HG02943 (cell line): ENCODE measurements around the gene HDAC7.

ENCODE experiments used
- ATAC-seq: cut with Tn5 transposase; IDR thresholded peaks from one replicate; pipeline ENCODE4 v1.9.1; 2021; ENCODE audit warnings: mild to moderate bottlenecking, low read depth, moderate library complexity; ENCODE audit not compliant: unreplicated experiment

Gene HDAC7

DNA sequence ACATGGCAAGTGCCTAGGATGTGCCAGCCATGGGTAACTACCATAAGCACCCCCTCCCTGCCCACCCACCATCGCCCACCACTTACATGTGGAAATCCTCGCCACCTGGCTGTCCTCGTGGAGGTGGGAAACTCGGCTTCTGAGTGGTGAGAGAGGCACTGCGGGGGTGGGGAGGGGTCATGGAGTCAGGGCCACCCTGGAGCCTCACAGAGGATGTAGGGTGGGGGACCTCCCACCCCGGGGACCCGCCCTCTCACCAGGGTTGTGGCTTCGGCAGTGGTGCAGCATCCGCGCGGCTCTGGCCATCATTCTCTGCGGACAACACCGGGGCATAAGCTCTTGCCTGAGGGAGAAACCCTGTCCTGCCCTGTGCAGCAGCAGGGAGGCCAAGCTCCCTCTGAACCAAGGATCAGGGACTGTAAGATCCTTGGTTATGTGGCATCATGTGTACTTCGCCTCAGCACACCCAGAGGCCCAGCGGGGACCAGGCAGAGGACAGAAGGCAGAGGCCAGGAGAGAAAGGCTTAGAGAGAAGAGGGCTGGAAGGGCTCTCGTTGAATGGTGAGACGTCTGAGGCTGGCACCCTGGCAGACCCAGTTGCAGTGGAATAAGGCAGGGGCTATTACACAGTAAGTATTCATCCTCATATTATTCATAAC, 81.6 kb downstream of the HDAC7 start:
- no peak for ATAC-seq

DNA sequence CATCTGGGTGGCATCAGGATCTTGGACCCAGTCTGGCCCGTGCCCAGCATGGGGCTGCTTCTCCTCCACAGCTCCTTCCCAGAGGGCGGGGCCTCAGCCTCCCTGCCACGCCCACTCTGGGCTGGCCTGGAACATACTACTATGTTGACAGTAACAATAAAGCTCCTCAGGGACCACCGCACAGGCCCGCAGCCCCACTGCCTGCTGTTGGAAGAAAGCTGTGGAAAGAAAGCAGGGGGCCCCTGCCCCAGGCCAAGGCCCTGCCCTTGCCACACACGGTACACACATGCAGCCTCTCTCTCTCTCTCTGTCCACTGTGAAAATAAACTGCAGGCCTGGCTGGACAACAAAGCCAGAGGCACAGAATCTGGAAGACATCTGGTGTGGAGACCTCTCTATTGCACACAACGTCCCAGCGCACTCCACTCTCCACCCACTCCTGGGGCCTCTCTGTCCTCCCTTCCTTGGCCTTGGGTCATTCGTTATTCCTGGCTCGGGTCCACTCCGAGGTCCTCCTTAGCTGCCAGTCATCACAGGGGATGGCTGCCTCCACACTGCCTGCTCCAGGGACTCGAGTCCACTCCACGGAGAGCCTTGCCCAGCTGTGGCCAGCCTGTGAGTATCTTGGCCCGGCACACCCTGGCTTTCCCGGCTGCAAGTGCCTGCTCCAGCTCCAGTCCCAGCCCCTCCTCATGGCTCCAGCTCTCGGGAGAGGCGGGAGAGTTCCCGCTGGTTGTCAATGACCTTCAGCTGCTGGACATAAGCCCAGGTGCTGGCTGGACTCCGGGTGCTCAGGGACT, 82.6 kb downstream of the HDAC7 start:
- no peak for ATAC-seq

- ATAC-seq, result no peak
These were observed 83.5 kb downstream of the HDAC7 start for GRCh38 chr12:47736216-47736615.

DNA sequence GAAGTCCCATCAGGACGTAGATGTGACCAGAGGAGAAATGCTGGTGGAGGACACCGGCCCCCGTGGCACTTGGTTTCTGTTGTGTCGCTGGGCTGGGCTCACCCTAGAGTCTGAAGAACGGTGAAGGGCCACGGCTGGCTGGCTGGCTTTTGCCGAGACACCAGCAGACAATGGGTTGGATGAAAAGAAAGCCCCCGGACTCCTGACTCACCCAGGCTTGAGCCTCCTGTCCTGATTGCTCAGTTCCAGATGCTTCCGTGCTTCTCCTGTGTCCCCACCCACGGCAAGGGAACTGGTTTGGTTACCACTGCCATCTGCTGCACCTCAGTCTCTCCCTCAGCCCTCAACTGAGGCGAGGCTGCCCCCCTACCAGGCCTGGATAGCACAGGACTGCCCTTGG, 84.1 kb downstream of the HDAC7 start:
- ATAC-seq, result no peak

DNA sequence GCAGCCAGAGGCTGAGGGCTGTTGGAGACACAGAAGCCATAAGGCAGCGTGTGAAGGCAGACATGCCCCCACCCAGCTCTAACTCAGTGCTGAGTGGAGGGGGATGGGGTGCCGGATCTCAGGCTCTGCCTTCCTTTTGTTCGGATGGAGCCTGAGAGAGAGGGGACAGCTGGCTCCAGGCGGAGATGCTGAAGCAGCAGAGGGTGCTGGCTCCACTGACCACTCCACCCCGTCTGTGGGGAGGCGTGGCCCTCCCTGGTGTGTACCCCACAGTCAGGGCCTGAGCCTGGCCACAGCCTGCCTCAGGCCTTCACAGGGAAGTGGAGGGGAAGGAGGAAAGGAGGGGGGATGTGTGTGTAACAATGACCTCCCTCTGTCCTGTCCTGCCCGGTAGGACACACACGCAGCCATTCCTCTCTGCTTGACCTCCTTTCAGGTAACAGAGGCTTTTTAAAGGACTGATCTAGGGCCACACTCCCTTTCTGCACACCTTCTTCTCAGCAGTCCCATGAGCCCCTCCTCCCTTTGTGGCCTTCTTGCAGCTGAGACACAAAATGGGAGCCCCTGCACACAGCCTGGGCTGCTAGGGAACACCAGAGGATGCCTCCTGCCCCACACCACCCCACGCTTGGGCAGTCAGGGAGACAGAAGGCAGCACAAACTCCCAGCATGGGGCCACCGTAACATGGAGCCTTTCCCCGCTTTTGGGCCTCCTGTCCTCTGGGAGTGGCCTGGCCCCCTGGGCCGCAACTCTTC, 84.8 kb downstream of the HDAC7 start:
- ATAC-seq, result no peak

- ATAC-seq, result no peak
These were observed 86.6 kb downstream of the HDAC7 start for GRCh38 chr12:47733142-47733541.
